Memory B cell (primary cell): ENCODE measurements around the gene NXN.

ENCODE experiments used
- ATAC-seq: fragments of 150-1000 bp; cut with Tn5 transposase; 2 replicates; pipeline ENCODE4 v1.10.0; 2021; ENCODE audit warnings: low read depth, mild to moderate bottlenecking, moderate library complexity
- DNase-seq, 2 donors: peaks; one replicate each; pipeline ENCODE4 v3.0.0; 2022; ENCODE audit warnings: low spot score in 2 of 2
- H3K27ac Mint-ChIP-seq: one replicate; pipeline ENCODE4 v1.8.0; 2022; ENCODE audit warnings: mild to moderate bottlenecking, moderate library complexity, mixed read lengths
- H3K27me3 Mint-ChIP-seq: one replicate; pipeline ENCODE4 v1.8.0; 2022; ENCODE audit warnings: mixed read lengths
- H3K36me3 Mint-ChIP-seq: one replicate; pipeline ENCODE4 v1.8.0; 2022; ENCODE audit warnings: mild to moderate bottlenecking, mixed read lengths
- H3K4me1 Mint-ChIP-seq: one replicate; pipeline ENCODE4 v1.8.0; 2022; ENCODE audit warnings: mixed read lengths
- H3K4me3 Mint-ChIP-seq: one replicate; pipeline ENCODE4 v1.8.0; 2022; ENCODE audit warnings: mild to moderate bottlenecking, moderate library complexity, mixed read lengths
- H3K9me3 Mint-ChIP-seq: one replicate; pipeline ENCODE4 v1.8.0; 2022; ENCODE audit warnings: mixed read lengths

Gene NXN

GRCh38 chr17:1011138-1011537, 31.6 kb upstream of the NXN start:
- Mint-ChIP-seq H3K27me3 (no peaks in the 10 kb centered on the region), H3K4me1 (no peaks in the 10 kb centered on the region), H3K9me3 (no peaks in the 10 kb centered on the region), H3K4me3 (no peak overlapping the region), H3K36me3 (peaks cover 3% of the 10 kb centered on the region), H3K27ac (no peak overlapping the region)
- no peak for DNase-seq
- ATAC-seq, result no peak

GRCh38 chr17:1010586-1010985, 31.0 kb upstream of the NXN start:
- Mint-ChIP-seq H3K9me3 (no peaks in the 10 kb centered on the region), H3K4me3 (no peak overlapping the region), H3K36me3 (peaks cover 3% of the 10 kb centered on the region), H3K4me1 (no peaks in the 10 kb centered on the region), H3K27ac (no peak overlapping the region), H3K27me3 (no peaks in the 10 kb centered on the region)
- ATAC-seq (no peak), DNase-seq (no peak)

GRCh38 chr17:1010086-1010450, 30.5 kb upstream of the NXN start:
- no peak overlapping the region for H3K27ac Mint-ChIP-seq

GRCh38 chr17:1009229-1010085, 29.9 kb upstream of the NXN start:
- ATAC-seq (no peak), DNase-seq (no peak)
- Mint-ChIP-seq H3K9me3 (no peaks in the 10 kb centered on the region), H3K4me1 (no peaks in the 10 kb centered on the region), H3K27me3 (no peaks in the 10 kb centered on the region), H3K27ac (peak overlapping the region; percentile 77), H3K4me3 (no peak overlapping the region), H3K36me3 (peaks cover 9% of the 10 kb centered on the region)

More at GRCh38 chr17:1010086-1010450, 30.5 kb upstream of the NXN start:
- Mint-ChIP-seq H3K4me1 (no peaks in the 10 kb centered on the region), H3K36me3 (peaks cover 7% of the 10 kb centered on the region), H3K9me3 (no peaks in the 10 kb centered on the region), H3K4me3 (no peak overlapping the region), H3K27me3 (no peaks in the 10 kb centered on the region)
- ATAC-seq (no peak), DNase-seq (no peak)

GRCh38 chr17:1008008-1008761, 28.6 kb upstream of the NXN start:
- Mint-ChIP-seq H3K4me3 (no peak overlapping the region), H3K36me3 (peaks cover 7% of the 10 kb centered on the region), H3K27ac (no peak overlapping the region)

GRCh38 chr17:1007310-1008007, 27.9 kb upstream of the NXN start:
- no peak for ATAC-seq
- H3K36me3 Mint-ChIP-seq, result peaks cover 8% of the 10 kb centered on the region

More at GRCh38 chr17:1008008-1008761, 28.6 kb upstream of the NXN start:
- ATAC-seq, result no peak
- H3K9me3 Mint-ChIP-seq, result no peaks in the 10 kb centered on the region
- no peak for DNase-seq
- no peaks in the 10 kb centered on the region for H3K4me1 Mint-ChIP-seq
- H3K27me3 Mint-ChIP-seq, result no peaks in the 10 kb centered on the region

GRCh38 chr17:1006054-1006453, 26.5 kb upstream of the NXN start:
- no peaks in the 10 kb centered on the region for H3K27me3 Mint-ChIP-seq
- H3K36me3 Mint-ChIP-seq, result peaks cover 12% of the 10 kb centered on the region
- DNase-seq, result no peak
- no peaks in the 10 kb centered on the region for H3K4me1 Mint-ChIP-seq
- ATAC-seq, result no peak
- no peak overlapping the region for H3K4me3 Mint-ChIP-seq
- no peaks in the 10 kb centered on the region for H3K9me3 Mint-ChIP-seq
- H3K27ac Mint-ChIP-seq, result no peak overlapping the region

More at GRCh38 chr17:1007310-1008007, 27.9 kb upstream of the NXN start:
- Mint-ChIP-seq H3K27ac (no peak overlapping the region), H3K27me3 (no peaks in the 10 kb centered on the region), H3K4me3 (no peak overlapping the region), H3K4me1 (no peaks in the 10 kb centered on the region), H3K9me3 (no peaks in the 10 kb centered on the region)
- no peak for DNase-seq

GRCh38 chr17:1005361-1005946, 25.9 kb upstream of the NXN start:
- Mint-ChIP-seq H3K36me3 (peaks cover 18% of the 10 kb centered on the region), H3K4me3 (no peak overlapping the region)

GRCh38 chr17:1004769-1005295, 25.3 kb upstream of the NXN start:
- DNase-seq (no peak), ATAC-seq (no peak)
- Mint-ChIP-seq H3K27ac (peak overlapping the region; percentile 54), H3K27me3 (no peaks in the 10 kb centered on the region), H3K4me1 (no peaks in the 10 kb centered on the region), H3K36me3 (peaks cover 21% of the 10 kb centered on the region), H3K9me3 (no peaks in the 10 kb centered on the region), H3K4me3 (no peak overlapping the region)

More at GRCh38 chr17:1005361-1005946, 25.9 kb upstream of the NXN start:
- Mint-ChIP-seq H3K4me1 (no peaks in the 10 kb centered on the region), H3K9me3 (no peaks in the 10 kb centered on the region), H3K27me3 (no peaks in the 10 kb centered on the region), H3K27ac (peak overlapping the region; percentile 54)
- DNase-seq, result no peak
- ATAC-seq, result no peak

- no peak overlapping the region for H3K27ac Mint-ChIP-seq
Measured at GRCh38 chr17:1003972-1004768, 24.6 kb upstream of the NXN start.

GRCh38 chr17:1003633-1003971, 24.0 kb upstream of the NXN start:
- peaks cover under 1% of the 10 kb centered on the region for H3K4me1 Mint-ChIP-seq
- no peaks in the 10 kb centered on the region for H3K27me3 Mint-ChIP-seq
- no peaks in the 10 kb centered on the region for H3K9me3 Mint-ChIP-seq
- no peak for ATAC-seq
- peaks cover 23% of the 10 kb centered on the region for H3K36me3 Mint-ChIP-seq
- no peak overlapping the region for H3K4me3 Mint-ChIP-seq
- no peak for DNase-seq
- no peak overlapping the region for H3K27ac Mint-ChIP-seq

More at GRCh38 chr17:1003972-1004768, 24.6 kb upstream of the NXN start:
- H3K4me1 Mint-ChIP-seq, result no peaks in the 10 kb centered on the region
- no peak for ATAC-seq
- H3K4me3 Mint-ChIP-seq, result no peak overlapping the region
- peaks cover 22% of the 10 kb centered on the region for H3K36me3 Mint-ChIP-seq
- no peak for DNase-seq
- H3K9me3 Mint-ChIP-seq, result no peaks in the 10 kb centered on the region
- H3K27me3 Mint-ChIP-seq, result no peaks in the 10 kb centered on the region

- ATAC-seq (no peak), DNase-seq (no peak)
- H3K27ac Mint-ChIP-seq, result peak overlapping the region; percentile 4
- no peaks in the 10 kb centered on the region for H3K27me3 Mint-ChIP-seq
- H3K36me3 Mint-ChIP-seq, result peaks cover 23% of the 10 kb centered on the region
- no peak overlapping the region for H3K4me3 Mint-ChIP-seq
- peaks cover 7% of the 10 kb centered on the region for H3K4me1 Mint-ChIP-seq
- H3K9me3 Mint-ChIP-seq, result no peaks in the 10 kb centered on the region
Measured at GRCh38 chr17:1002771-1003555, 23.4 kb upstream of the NXN start.
